OCI-LY1 (cell line): ENCODE data around the gene ZNF699.
"Not testable (repeated sequence)": the region's sequence is repeated elsewhere in the genome, so short reads cannot be mapped to it uniquely, and the experiment has no call there.

Experiments used
- H2AFZ ChIP-seq: fragments of 200-600 bp; sonication (generic), shearing (Covaris generic); 2 replicates; pipeline ENCODE4 v1.6.0; 2014; ENCODE audit warnings: antibody characterized with exemption, mild to moderate bottlenecking, low read length
- H3F3A ChIP-seq: fragments of 200-600 bp; sonication (generic), shearing (Covaris generic); 2 replicates; pipeline ENCODE4 v1.6.0; 2014; ENCODE audit warnings: mild to moderate bottlenecking, antibody characterized with exemption, low read length, moderate library complexity; ENCODE audit not compliant: insufficient read depth
- H3K27ac ChIP-seq: fragments of 200-600 bp; sonication (generic); 2 replicates; pipeline ENCODE4 v1.5.1; 2014; ENCODE audit warnings: low read length, mixed run types, mild to moderate bottlenecking, low read depth; ENCODE audit not compliant: poor library complexity, severe bottlenecking
- H3K27me3 ChIP-seq: fragments of 200-600 bp; sonication (generic); 2 replicates; pipeline ENCODE4 v1.6.0; 2014; ENCODE audit warnings: antibody characterized with exemption, mild to moderate bottlenecking, low read length, moderate library complexity; ENCODE audit not compliant: insufficient read depth
- H3K36me3 ChIP-seq: fragments of 200-600 bp; sonication (generic); 2 replicates; pipeline ENCODE4 v1.6.1; 2014; ENCODE audit warnings: mild to moderate bottlenecking, antibody characterized with exemption, low read length, moderate library complexity, mixed read lengths; ENCODE audit not compliant: insufficient read depth
- H3K4me1 ChIP-seq: fragments of 200-600 bp; sonication (generic); 2 replicates; pipeline ENCODE4 v1.5.1; 2014; ENCODE audit warnings: mild to moderate bottlenecking, low read length, moderate library complexity; ENCODE audit not compliant: insufficient read depth, severe bottlenecking
- H3K4me2 ChIP-seq: fragments of 200-600 bp; sonication (generic), shearing (Covaris generic); 2 replicates; pipeline ENCODE4 v1.6.1; 2014; ENCODE audit warnings: low read length
- H3K4me3 ChIP-seq: fragments of 200-600 bp; sonication (generic); 2 replicates; pipeline ENCODE4 v1.5.1; 2014; ENCODE audit warnings: low read length, low read depth, mild to moderate bottlenecking, mixed read lengths; ENCODE audit not compliant: poor library complexity, severe bottlenecking
- H3K79me2 ChIP-seq: fragments of 200-600 bp; shearing (Covaris generic); 2 replicates; pipeline ENCODE4 v1.6.1; 2016; ENCODE audit warnings: mixed run types, low read length, mixed read lengths; ENCODE audit not compliant: insufficient read depth
- H3K9ac ChIP-seq: fragments of 200-600 bp; sonication (generic), shearing (Covaris generic); 2 replicates; pipeline ENCODE4 v1.6.1; 2014; ENCODE audit warnings: mild to moderate bottlenecking, low read length, mixed read lengths
- H3K9me2 ChIP-seq: fragments of 200-600 bp; sonication (generic), shearing (Covaris generic); 2 replicates; pipeline ENCODE4 v1.6.1; 2014; ENCODE audit warnings: low read depth, mild to moderate bottlenecking, low read length, mixed read lengths
- H3K9me3 ChIP-seq: fragments of 200-600 bp; shearing (Covaris generic); 2 replicates; pipeline ENCODE4 v1.6.1; 2014; ENCODE audit warnings: low read length, mixed read lengths
- H4K20me1 ChIP-seq: fragments of 200-600 bp; sonication (generic), shearing (Covaris generic); 2 replicates; pipeline ENCODE4 v1.6.0; 2016; ENCODE audit warnings: mild to moderate bottlenecking, low read length; ENCODE audit not compliant: insufficient read depth
- CTCF ChIP-seq: fragments of 200-600 bp; sonication (generic), shearing (Covaris generic); IDR thresholded peaks from 2 replicates; pipeline ENCODE4 v1.5.1; 2017; ENCODE audit warnings: mild to moderate bottlenecking, antibody characterized with exemption, low read length, moderate library complexity, mixed read lengths
- EZH2 ChIP-seq: fragments of 200-600 bp; sonication (generic), shearing (Covaris generic); IDR thresholded peaks from 2 replicates; pipeline ENCODE4 v1.8.0; 2017; ENCODE audit warnings: borderline replicate concordance, mixed run types, mild to moderate bottlenecking, antibody characterized with exemption, low read length, moderate library complexity, mixed read lengths

The ZNF699 gene

GRCh38 chr19:9324584-9324962 is 14.9 kb upstream of the ZNF699 start:
- Histone ChIP-seq H4K20me1 (no peaks in the 10 kb centered on the region), H3K4me2 (peak overlapping the region; percentile 76), H2AFZ (no peak overlapping the region), H3K4me3 (peak overlapping the region; percentile 74), H3K9me2 (no peaks in the 10 kb centered on the region), H3K4me1 (peaks cover 13% of the 10 kb centered on the region), H3K79me2 (no peaks in the 10 kb centered on the region), H3K27ac (peak overlapping the region; percentile 87), H3K9ac (peak overlapping the region; percentile 76), H3F3A (no peaks in the 10 kb centered on the region), H3K27me3 (no peaks in the 10 kb centered on the region), H3K36me3 (peaks cover 9% of the 10 kb centered on the region; the same call in 1 of the 2 replicates), H3K9me3 (peaks cover 6% of the 10 kb centered on the region; the same call in 1 of the 2 replicates)
- TF ChIP-seq CTCF (no peak), EZH2 (no peak)

- H3K9me2 ChIP-seq: no peaks in the 10 kb centered on the region
- no peaks in the 10 kb centered on the region for H3K27me3 ChIP-seq
- peak within 1 kb of the TSS; percentile 74 for H3K4me3 ChIP-seq
- peak; percentile 22 for TF ChIP-seq CTCF
- no peak for TF ChIP-seq EZH2
- H3K9ac ChIP-seq: peak within 1 kb of the TSS; percentile 76
- H3K79me2 ChIP-seq: no peaks in the 10 kb centered on the region
- H3F3A ChIP-seq: no peaks in the 10 kb centered on the region
- peak within 1 kb of the TSS; percentile 87 for H3K27ac ChIP-seq
- no peaks in the 10 kb centered on the region for H4K20me1 ChIP-seq
- H3K4me2 ChIP-seq: peak within 1 kb of the TSS; percentile 76
- H3K9me3 ChIP-seq: peaks cover 6% of the 10 kb centered on the region; the same call in 1 of the 2 replicates
- H2AFZ ChIP-seq: peak within 1 kb of the TSS; percentile 87
- peaks cover 9% of the 10 kb centered on the region; the same call in 1 of the 2 replicates for H3K36me3 ChIP-seq
- H3K4me1 ChIP-seq: peaks cover 13% of the 10 kb centered on the region
Observed at GRCh38 chr19:9323919-9324583, 14.4 kb upstream of the ZNF699 start, which contains the start of gene ZNF559. Gene ZNF559, plus strand, starts transcription at chr19:9324179. Its CDS starts 14,371 bp downstream, at chr19:9338550.

GRCh38 chr19:9323557-9323918 is 13.9 kb upstream of the ZNF699 start:
- no peaks in the 10 kb centered on the region for H4K20me1 ChIP-seq
- H3K79me2 ChIP-seq: no peaks in the 10 kb centered on the region
- peak overlapping the region; percentile 74 for H3K4me3 ChIP-seq
- H3K27me3 ChIP-seq: no peaks in the 10 kb centered on the region
- peak overlapping the region; percentile 76 for H3K4me2 ChIP-seq
- peaks cover 5% of the 10 kb centered on the region; the same call in 1 of the 2 replicates for H3K36me3 ChIP-seq
- H2AFZ ChIP-seq: peak overlapping the region; percentile 87
- peaks cover 13% of the 10 kb centered on the region for H3K4me1 ChIP-seq
- no peak for TF ChIP-seq EZH2
- no peak for TF ChIP-seq CTCF
- H3K9me3 ChIP-seq: peaks cover 4% of the 10 kb centered on the region; the same call in 1 of the 2 replicates
- H3K9me2 ChIP-seq: no peaks in the 10 kb centered on the region
- H3K27ac ChIP-seq: peak overlapping the region; percentile 87
- H3K9ac ChIP-seq: peak overlapping the region; percentile 56
- H3F3A ChIP-seq: no peaks in the 10 kb centered on the region

GRCh38 chr19:9322201-9322600 is 12.6 kb upstream of the ZNF699 start:
- not testable (repeated sequence) for H3K9me2 ChIP-seq, H3K27ac ChIP-seq, H3K27me3 ChIP-seq, H3K4me3 ChIP-seq, H3K9ac ChIP-seq, H3K79me2 ChIP-seq, H3K9me3 ChIP-seq, H3F3A ChIP-seq, H2AFZ ChIP-seq, H4K20me1 ChIP-seq, H3K36me3 ChIP-seq, H3K4me2 ChIP-seq
- peaks cover 13% of the 10 kb centered on the region for H3K4me1 ChIP-seq

- not testable (repeated sequence) for H3K4me3 ChIP-seq, H3K79me2 ChIP-seq, H3K9me2 ChIP-seq, H3K4me2 ChIP-seq, H3K36me3 ChIP-seq, H3K27me3 ChIP-seq, H3K9ac ChIP-seq, H2AFZ ChIP-seq, H3K27ac ChIP-seq, H4K20me1 ChIP-seq, H3F3A ChIP-seq, H3K9me3 ChIP-seq
- peaks cover 13% of the 10 kb centered on the region for H3K4me1 ChIP-seq
Observed at GRCh38 chr19:9321756-9322155, 12.1 kb upstream of the ZNF699 start.
